NOMO-1 treated with DMSO at 0.1 percent for 48 hours (cell line): Measurements from ENCODE around the gene LPA.

Experiments used
- DNase-seq: peaks from one replicate; lab custom pipeline; 2025; ENCODE audit not compliant: unreplicated experiment; lab: John Stamatoyannopoulos, UW

LPA gene

GRCh38 chr6:160519133-160519532 is 144.9 kb downstream of the LPA start:
- DNase-seq: no peak

GRCh38 chr6:160513836-160514235 is 150.2 kb downstream of the LPA start:
- no peak for DNase-seq

DNA sequence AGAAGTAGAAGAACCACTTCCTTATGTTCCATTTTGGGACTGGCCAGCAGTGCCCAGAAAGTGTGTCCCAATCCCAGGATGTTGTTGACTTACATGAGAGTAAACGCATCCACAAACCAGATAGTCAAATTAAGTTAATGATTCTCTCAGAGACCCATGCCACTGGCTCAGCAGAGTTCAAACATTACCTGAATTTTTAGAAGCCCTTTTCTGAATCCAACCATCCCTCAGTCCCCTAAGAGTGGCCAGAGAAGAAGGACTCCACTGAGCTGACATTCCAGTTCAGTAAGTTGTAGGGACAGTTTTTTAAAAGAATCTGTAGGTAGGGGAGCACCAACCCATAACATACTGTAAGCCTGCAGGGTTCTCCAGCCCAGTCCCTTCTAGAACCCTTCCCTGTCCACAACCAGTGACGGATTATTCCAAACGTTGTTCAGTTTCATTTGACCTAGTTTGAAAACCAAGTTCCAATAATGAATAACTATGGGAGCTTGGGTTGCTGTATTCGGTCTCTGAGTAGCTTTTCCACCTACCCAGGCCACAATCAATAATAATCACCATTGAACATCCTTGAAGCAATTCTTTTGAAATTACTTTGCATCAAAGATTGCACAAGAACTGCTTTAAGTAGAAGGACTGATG is 153.0 kb downstream of the LPA start:
- no peak for DNase-seq

DNA sequence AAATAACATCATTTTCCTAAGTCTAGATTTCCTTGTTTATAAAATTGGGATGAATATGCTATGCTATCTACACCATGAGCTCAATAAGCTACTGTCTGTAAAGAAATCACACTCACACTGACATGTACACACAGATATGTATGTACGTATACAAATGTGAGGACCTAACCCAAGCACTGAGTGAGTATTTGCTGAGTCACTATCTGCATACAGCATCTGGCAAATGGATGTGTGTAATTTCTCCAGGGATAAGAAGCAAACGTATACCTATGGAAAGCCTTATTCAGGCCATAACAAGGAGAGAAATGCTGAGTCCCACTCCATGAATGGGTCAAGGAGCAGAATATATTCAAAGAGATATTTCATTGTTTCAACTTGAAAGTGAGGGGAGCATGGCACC is 153.9 kb downstream of the LPA start:
- no peak for DNase-seq

DNA sequence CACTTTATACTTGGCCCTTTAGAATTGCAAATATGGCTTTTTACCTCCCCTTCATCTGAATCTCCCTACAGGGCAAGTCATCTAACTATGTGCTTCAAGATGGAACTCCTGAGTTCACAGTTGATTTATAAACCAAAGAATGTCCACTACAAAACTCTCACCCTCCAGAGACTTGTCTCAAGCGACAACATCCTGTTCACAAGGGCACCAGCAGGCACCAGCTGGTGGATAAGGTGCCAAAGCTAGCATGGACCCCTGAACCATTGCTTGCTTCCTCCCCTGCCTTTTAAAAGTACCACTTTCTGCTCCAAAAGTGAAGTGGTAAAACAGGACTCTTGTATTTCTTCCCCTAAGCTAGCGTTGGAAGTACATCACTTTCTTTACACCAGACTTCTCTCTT is 154.5 kb downstream of the LPA start:
- DNase-seq: no peak

GRCh38 chr6:160508599-160508998 is 155.5 kb downstream of the LPA start:
- no peak for DNase-seq

DNA sequence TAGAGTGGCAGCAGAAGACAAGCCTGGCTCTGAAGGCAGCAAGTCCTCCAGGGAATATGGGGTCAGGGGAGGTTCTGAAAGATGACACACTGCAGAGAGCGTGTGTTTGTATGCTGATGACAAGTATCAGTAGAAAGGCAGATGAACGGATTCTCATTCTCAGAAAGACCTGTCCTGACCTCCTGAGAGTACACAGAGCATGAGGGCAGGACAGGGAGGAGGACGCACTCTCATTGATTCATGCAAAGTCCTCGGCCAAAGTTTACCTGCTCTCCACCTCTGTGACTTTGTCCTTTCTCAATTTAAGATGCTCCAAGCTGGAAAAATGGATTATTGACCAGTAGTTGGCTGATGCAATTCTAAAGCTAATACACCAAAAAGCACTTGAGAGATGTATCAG is 156.7 kb downstream of the LPA start:
- DNase-seq: no peak

DNA sequence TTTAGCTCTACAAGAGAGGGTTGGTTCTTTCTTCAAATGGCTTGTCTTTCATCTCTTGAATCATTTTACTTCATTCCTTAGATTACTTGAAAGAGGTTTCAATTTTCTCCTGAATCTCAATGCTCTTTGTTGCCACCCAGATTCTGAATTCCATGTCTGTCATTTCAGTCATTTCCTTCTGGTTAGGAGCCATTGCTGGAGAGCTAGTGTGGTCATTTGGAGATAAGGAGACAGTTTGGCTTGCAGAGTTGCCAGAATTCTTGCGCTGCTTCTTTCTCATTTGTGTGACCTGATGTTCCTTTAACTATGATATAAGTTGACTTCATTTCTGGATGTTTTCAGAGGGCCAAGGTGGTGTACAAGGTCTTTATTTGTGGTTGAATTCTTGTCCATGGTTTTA is 158.1 kb downstream of the LPA start:
- DNase-seq: no peak

DNA sequence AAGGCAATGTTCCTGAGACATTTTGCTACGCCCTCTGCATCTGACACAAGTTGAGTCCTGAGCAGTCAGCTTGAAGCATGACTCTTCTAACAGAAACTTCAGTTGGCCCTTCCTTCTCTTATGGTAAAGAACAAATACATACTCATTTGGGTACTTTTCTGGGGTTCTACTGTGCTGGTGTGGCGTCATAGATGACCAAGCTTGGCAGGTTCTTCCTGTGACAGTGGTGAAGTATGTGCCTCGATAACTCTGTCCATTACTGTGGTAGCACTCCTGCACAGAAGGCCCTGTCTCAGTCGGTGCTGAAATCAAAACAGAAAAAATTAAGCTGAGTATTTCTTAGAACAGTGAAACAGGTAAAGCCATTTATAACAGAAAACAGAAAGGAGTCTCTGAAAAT is 163.4 kb downstream of the LPA start:
- DNase-seq: no peak

GRCh38 chr6:160494576-160494975 is 169.5 kb downstream of the LPA start:
- no peak for DNase-seq

- no peak for DNase-seq
Measured at GRCh38 chr6:160489091-160489490, 175.0 kb downstream of the LPA start.

- DNase-seq: no peak
Measured at GRCh38 chr6:160487116-160487515, 177.0 kb downstream of the LPA start.
